CD14-positive monocyte (primary cell): ENCODE data around the gene C10orf67. TPM values are rescaled to one million over a fixed set of nuclear protein-coding genes. Genes with fewer than 3 reads are reported as not detected.

Source experiments
- DNase-seq, 3 donors: peaks; one replicate each; pipeline ENCODE4 v3.0.0-alpha.2; 2011 to 2022
- H2AFZ ChIP-seq: 2 replicates; pipeline ENCODE4 v1.6.0; 2012; ENCODE audit warnings: mild to moderate bottlenecking, low read depth, low read length, inconsistent platforms; ENCODE audit not compliant: insufficient read depth, poor library complexity, severe bottlenecking
- H3K27ac ChIP-seq, 2 donors: 1 replicate in 1 of 2; 2 replicates in 1 of 2; pipeline ENCODE4 v1.5.1; 2012 to 2013; ENCODE audit warnings: low read length in 2 of 2, control low read depth in 1 of 2, inconsistent platforms in 1 of 2, low read depth in 1 of 2, mild to moderate bottlenecking in 1 of 2
- H3K27me3 ChIP-seq, 2 donors: one replicate each; pipeline versions ENCODE4 v1.6.0 to v1.6.1; 2011 to 2013; ENCODE audit warnings: low read length in 2 of 2; ENCODE audit not compliant: control insufficient read depth in 2 of 2, insufficient read depth in 2 of 2
- H3K36me3 ChIP-seq, 2 donors: replicated peaks in 1 of 2; 1 replicate in 1 of 2; 2 replicates in 1 of 2; pipeline versions ENCODE4 v1.5.1 to v1.6.1; 2012 to 2013; ENCODE audit warnings: low read length in 2 of 2, control low read depth in 1 of 2, inconsistent platforms in 1 of 2, mild to moderate bottlenecking in 1 of 2; ENCODE audit not compliant: insufficient read depth in 2 of 2, control insufficient read depth in 1 of 2
- H3K4me1 ChIP-seq, 2 donors: 1 replicate in 1 of 2; 2 replicates in 1 of 2; pipeline versions ENCODE4 v1.5.1 to v1.6.1; 2012 to 2013; ENCODE audit warnings: low read length in 2 of 2, control low read depth in 1 of 2, inconsistent platforms in 1 of 2, mild to moderate bottlenecking in 1 of 2, moderate library complexity in 1 of 2; ENCODE audit not compliant: insufficient read depth in 2 of 2, control insufficient read depth in 1 of 2
- H3K4me2 ChIP-seq: replicated peaks from 2 replicates; pipeline ENCODE3; 2012; ENCODE audit warnings: low read length, moderate library complexity, mild to moderate bottlenecking; ENCODE audit not compliant: poor library complexity, severe bottlenecking; ENCODE audit errors: extremely low read depth
- H3K4me3 ChIP-seq, 3 experiments: fragments of 200-600 bp in 1 of 3; sonication (generic) in 1 of 3; replicated peaks in 1 of 3; 1 replicate in 2 of 3; 2 replicates in 1 of 3; pipeline ENCODE4 v1.5.1; 2011 to 2013; ENCODE audit warnings: low read length in 3 of 3, mild to moderate bottlenecking in 3 of 3, control low read depth in 2 of 3, low read depth in 2 of 3, inconsistent platforms in 1 of 3, moderate library complexity in 1 of 3
- H3K79me2 ChIP-seq: 2 replicates; pipeline ENCODE4 v1.6.0; 2012; ENCODE audit warnings: mild to moderate bottlenecking, control low read depth, inconsistent platforms, low read length, moderate library complexity; ENCODE audit not compliant: insufficient read depth
- H3K9ac ChIP-seq: 2 replicates; pipeline ENCODE4 v1.6.0; 2017; ENCODE audit warnings: low read length, mild to moderate bottlenecking; ENCODE audit not compliant: insufficient read depth, poor library complexity, severe bottlenecking
- H3K9me3 ChIP-seq, 2 donors: replicated peaks in 1 of 2; 1 replicate in 1 of 2; 2 replicates in 1 of 2; pipeline versions ENCODE4 v1.5.1 to v1.6.1; 2012 to 2013; ENCODE audit warnings: low read length in 2 of 2, control low read depth in 1 of 2; ENCODE audit not compliant: control insufficient read depth in 1 of 2, insufficient read depth in 1 of 2
- H4K20me1 ChIP-seq: 2 replicates; pipeline ENCODE4 v1.6.0; 2012; ENCODE audit warnings: mild to moderate bottlenecking, low read length, control low read depth, moderate library complexity; ENCODE audit not compliant: insufficient read depth
- H3K27ac Mint-ChIP-seq, 7 donors: one replicate each; pipeline ENCODE4 v1.8.0; 2020; ENCODE audit warnings: mild to moderate bottlenecking in 7 of 7, mixed read lengths in 7 of 7, moderate library complexity in 6 of 7, inconsistent platforms in 2 of 7
- H3K27me3 Mint-ChIP-seq, 3 donors: one replicate each; pipeline ENCODE4 v1.8.0; 2021 to 2022; ENCODE audit warnings: low read depth in 3 of 3, mild to moderate bottlenecking in 3 of 3, mixed read lengths in 3 of 3, moderate library complexity in 3 of 3, inconsistent platforms in 1 of 3
- H3K36me3 Mint-ChIP-seq, 2 donors: one replicate each; pipeline ENCODE4 v1.8.0; 2020; ENCODE audit warnings: mixed read lengths in 2 of 2, inconsistent platforms in 1 of 2, mild to moderate bottlenecking in 1 of 2
- H3K4me1 Mint-ChIP-seq: one replicate; pipeline ENCODE4 v1.8.0; 2020; ENCODE audit warnings: mild to moderate bottlenecking, mixed read lengths
- H3K4me3 Mint-ChIP-seq, 2 donors: one replicate each; pipeline ENCODE4 v1.8.0; 2020; ENCODE audit warnings: mild to moderate bottlenecking in 2 of 2, mixed read lengths in 2 of 2, moderate library complexity in 1 of 2
- H3K9me3 Mint-ChIP-seq, 7 donors: one replicate each; pipeline ENCODE4 v1.8.0; 2020 to 2022; ENCODE audit warnings: mixed read lengths in 7 of 7, mild to moderate bottlenecking in 6 of 7, moderate library complexity in 6 of 7, inconsistent platforms in 2 of 7
- CTCF ChIP-seq: fragments of 200-600 bp; IDR thresholded peaks from one replicate; pipeline ENCODE4 v1.8.0; 2022; ENCODE audit warnings: antibody characterized with exemption, mild to moderate bottlenecking
- WGBS: methylation state at CpG from one replicate; pipeline ENCODE4 v1.1.5; 2013; ENCODE audit warnings: missing lambda C conversion rate; ENCODE audit not compliant: insufficient coverage; 5-methylcytosine and 5-hydroxymethylcytosine counted together
- intact Hi-C, 2 donors: fragments of 100-400 bp; cut with micrococcal nuclease; formaldehyde crosslinking; loops; one replicate each; pipeline versions ENCODE4 v1.15.0 to v1.15.1; 2023
- polyA plus RNA-seq, 3 donors: library from polyadenylated mRNA; depleted of rRNA in 1 of 3; unstranded in 2 of 3; stranded (reverse) in 1 of 3; fragments of 300-500 nt in 2 of 3; fragments of >200 nt in 1 of 3; fragmentation: Illumina TruSeq in 2 of 3; gene quantifications; 1 replicate in 2 of 3; 2 replicates in 1 of 3; pipeline ENCODE4 v1.2.3, GENCODE V29; 2012 to 2021

The C10orf67 gene
- polyA plus RNA-seq, 3 donors = not detected

DNA sequence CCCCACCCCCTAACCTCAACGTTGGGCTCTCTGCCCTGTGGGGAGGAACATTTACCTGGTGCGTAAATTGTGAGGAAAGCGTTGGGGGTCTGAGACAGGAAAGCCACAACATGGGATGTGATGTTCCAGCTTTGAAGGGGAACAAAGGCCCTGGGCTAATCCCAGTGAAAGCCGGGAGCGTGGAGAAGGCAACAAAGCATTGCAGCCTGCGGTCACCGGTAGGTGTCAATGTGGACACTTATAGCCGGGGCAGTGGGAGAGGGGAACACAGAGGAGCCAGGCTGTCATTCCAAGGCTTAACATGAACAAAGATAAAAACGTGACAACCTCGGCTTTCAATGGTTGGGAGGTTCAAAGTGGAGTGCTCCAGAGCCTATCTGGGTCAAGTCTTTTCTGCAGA is 139.8 kb downstream of the C10orf67 start:
- no peak overlapping the region for H3K27ac ChIP-seq
- no peaks in the 10 kb centered on the region for H3K4me1 ChIP-seq
- Mint-ChIP-seq H3K36me3 (no peaks in the 10 kb centered on the region), H3K9me3 (peaks cover 0 to 4% (median 0%) of the 10 kb centered on the region in 7 donors), H3K4me3 (peak overlapping the region in 1 of 2 donors; percentile 75), H3K27me3 (peaks cover 54 to 56% (median 54%) of the 10 kb centered on the region in 3 donors), H3K27ac (no peak overlapping the region), H3K4me1 (no peaks in the 10 kb centered on the region)
- no peaks in the 10 kb centered on the region for H4K20me1 ChIP-seq
- TF ChIP-seq CTCF = no peak
- H3K79me2 ChIP-seq = no peaks in the 10 kb centered on the region
- 9% methylated on average over 7 of the region's 10 CpGs for WGBS
- no peak overlapping the region for H3K9ac ChIP-seq
- no peak overlapping the region for H3K4me2 ChIP-seq
- peaks cover 50 to 63% of the 10 kb centered on the region in 2 donors for H3K27me3 ChIP-seq
- H2AFZ ChIP-seq = no peak overlapping the region
- intact Hi-C loops = no loop called here
- no peak overlapping the region for H3K4me3 ChIP-seq
- peaks cover 0 to 7% of the 10 kb centered on the region in 2 donors for H3K9me3 ChIP-seq
- no peaks in the 10 kb centered on the region for H3K36me3 ChIP-seq
- DNase-seq = no peak

- intact Hi-C loops = no loop called here
- H3K4me3 ChIP-seq = no peak overlapping the region
- Mint-ChIP-seq H3K4me3 (peak overlapping the region in 1 of 2 donors; percentile 75), H3K4me1 (no peaks in the 10 kb centered on the region), H3K9me3 (peaks cover 0 to 5% (median 0%) of the 10 kb centered on the region in 7 donors), H3K27ac (no peak overlapping the region), H3K27me3 (peaks cover 62 to 65% (median 63%) of the 10 kb centered on the region in 3 donors), H3K36me3 (no peaks in the 10 kb centered on the region)
- no peak overlapping the region for H3K4me2 ChIP-seq
- WGBS = 15% methylated on average over 17 of the region's 29 CpGs
- H2AFZ ChIP-seq = no peak overlapping the region
- no peak overlapping the region for H3K27ac ChIP-seq
- H3K4me1 ChIP-seq = no peaks in the 10 kb centered on the region
- H3K9ac ChIP-seq = no peak overlapping the region
- no peak for TF ChIP-seq CTCF
- no peak for DNase-seq
- H3K36me3 ChIP-seq = no peaks in the 10 kb centered on the region
- H4K20me1 ChIP-seq = no peaks in the 10 kb centered on the region
- no peaks in the 10 kb centered on the region for H3K79me2 ChIP-seq
- H3K9me3 ChIP-seq = peaks cover 0 to 9% of the 10 kb centered on the region in 2 donors
- H3K27me3 ChIP-seq = peaks cover 60 to 74% of the 10 kb centered on the region in 2 donors
These were observed 140.9 kb downstream of the C10orf67 start for GRCh38 chr10:23203369-23204325.
